HepG2 (cell line): ENCODE measurements around the gene DCAF16. TPM values are rescaled to one million over a fixed set of nuclear protein-coding genes. Genes with fewer than 3 reads are reported as not detected.

ENCODE experiments used
- ATAC-seq: fragments of 200-7000 bp; cut with Tn5 transposase; 3 replicates; pipeline ENCODE4 v1.9.1; 2020; ENCODE audit warnings: mild to moderate bottlenecking, moderate library complexity
- BruUV-seq: library from RNA; stranded (reverse); fragments of 400-500 nt; replicated peaks from 2 replicates; lab custom pipeline; 2021; lab: Mats Ljungman, UMichigan
- CTCF ChIA-PET: fragments of 300-600 bp; formaldehyde crosslinking; extraction: SDS; loops from one replicate; lab custom pipeline; 2021; ENCODE audit warnings: low total read pairs, inconsistent platforms, low intra/inter-chr PET ratio; lab: Yijun Ruan, JAX
- POLR2A ChIA-PET: fragments of 350-600 bp; sonication (Branson Sonifier 250); formaldehyde crosslinking; loops from one replicate; lab custom pipeline; 2020; ENCODE audit warnings: antibody characterized with exemption, inconsistent platforms; lab: Yijun Ruan, JAX
- DNase-seq: peaks from one replicate; pipeline ENCODE4 v3.0.0-alpha.2; 2015; ENCODE audit warnings: low spot score
- FAIRE-seq: peaks from 3 replicates; lab custom pipeline; 2011; peaks lifted over from hg19 to GRCh38; lab: Jason Lieb, UNC
- H2AFZ ChIP-seq: one replicate; pipeline ENCODE4 v1.6.1; 2011; ENCODE audit warnings: low read length, inconsistent platforms
- H3K27ac ChIP-seq: fragments of 300-600 bp; 3 replicates; pipeline ENCODE4 v1.8.0; 2011; ENCODE audit warnings: mixed run types, mild to moderate bottlenecking, mixed read lengths, low read length, inconsistent platforms; ENCODE audit not compliant: insufficient read depth; ENCODE audit errors: extremely low read length
- H3K27me3 ChIP-seq, 2 experiments: fragments of 200-600 bp in 1 of 2; 2 replicates in 1 of 2; 3 replicates in 1 of 2; pipeline versions ENCODE4 v1.6.0 to v1.8.0; 2011; ENCODE audit warnings: low read length in 2 of 2, mild to moderate bottlenecking in 2 of 2, moderate library complexity in 2 of 2, inconsistent platforms in 1 of 2; ENCODE audit not compliant: insufficient read depth in 2 of 2, control insufficient read depth in 1 of 2
- H3K36me3 ChIP-seq, 2 experiments: fragments of 200-600 bp in 1 of 2; replicated peaks in 1 of 2; 2 replicates in 1 of 2; 3 replicates in 1 of 2; pipeline versions ENCODE4 v1.5.1 to v1.8.0; 2011; ENCODE audit warnings: low read length in 2 of 2, inconsistent platforms in 1 of 2; ENCODE audit not compliant: insufficient read depth in 2 of 2, control insufficient read depth in 1 of 2
- H3K4me1 ChIP-seq: 2 replicates; pipeline ENCODE4 v1.5.1; 2012; ENCODE audit warnings: low read length, inconsistent platforms; ENCODE audit not compliant: insufficient read depth
- H3K4me2 ChIP-seq: 2 replicates; pipeline ENCODE4 v1.6.0; 2011; ENCODE audit warnings: low read depth, low read length, inconsistent platforms
- H3K4me3 ChIP-seq, 3 experiments: fragments of 200-600 bp in 1 of 3; sonication (generic), shearing (Covaris generic) in 1 of 3; replicated peaks in 1 of 3; 2 replicates each; pipeline ENCODE4 v1.5.1; 2011 to 2016; ENCODE audit warnings: low read length in 3 of 3, inconsistent platforms in 2 of 3, low read depth in 2 of 3, mild to moderate bottlenecking in 2 of 3, control low read depth in 1 of 3, mixed read lengths in 1 of 3; ENCODE audit not compliant: insufficient read depth in 1 of 3
- H3K79me2 ChIP-seq: one replicate; pipeline ENCODE4 v1.6.1; 2011; ENCODE audit warnings: low read length, inconsistent platforms; ENCODE audit not compliant: insufficient read depth
- H3K9ac ChIP-seq: 2 replicates; pipeline ENCODE4 v1.6.0; 2011; ENCODE audit warnings: mild to moderate bottlenecking, low read depth, low read length, inconsistent platforms; ENCODE audit not compliant: insufficient read depth
- H3K9me3 ChIP-seq: 2 replicates; pipeline ENCODE4 v1.5.1; 2012; ENCODE audit warnings: mild to moderate bottlenecking, low read length
- H4K20me1 ChIP-seq: 2 replicates; pipeline ENCODE4 v1.6.0; 2011; ENCODE audit warnings: inconsistent platforms, mild to moderate bottlenecking, low read length, moderate library complexity; ENCODE audit not compliant: insufficient read depth
- AHDC1 ChIP-seq: sonication (generic); formaldehyde crosslinking; IDR thresholded peaks from 2 replicates; pipeline ENCODE4 v1.5.1; 2020; ENCODE audit warnings: mild to moderate bottlenecking, missing genetic modification reagents, borderline replicate concordance
- CAMTA2 ChIP-seq: sonication (generic); formaldehyde crosslinking; IDR thresholded peaks from 2 replicates; pipeline ENCODE4 v1.4.0; 2020; ENCODE audit warnings: mild to moderate bottlenecking, missing genetic modification reagents, borderline replicate concordance
- MAFK ChIP-seq, 2 experiments: IDR thresholded peaks in 1 of 2; conservative IDR thresholded peaks in 1 of 2; 2 replicates each; pipeline ENCODE4 v1.6.1; 2011; ENCODE audit warnings: improper control_type of control experiment in 2 of 2, low read length in 2 of 2
- MIXL1 ChIP-seq: IDR thresholded peaks from 2 replicates; pipeline ENCODE4 v1.6.1; 2016
- MTA1 ChIP-seq: sonication (generic); formaldehyde crosslinking; IDR thresholded peaks from 2 replicates; pipeline ENCODE4 v1.4.0; 2020; ENCODE audit warnings: missing genetic modification reagents, mild to moderate bottlenecking, borderline replicate concordance
- MYPOP ChIP-seq: sonication (generic); formaldehyde crosslinking; IDR thresholded peaks from 2 replicates; pipeline ENCODE4 v1.8.1; 2023; ENCODE audit warnings: mild to moderate bottlenecking, moderate library complexity, missing genetic modification reagents
- NCOA2 ChIP-seq: sonication (generic); formaldehyde crosslinking; IDR thresholded peaks from 2 replicates; pipeline ENCODE4 v1.8.0; 2022; ENCODE audit warnings: inconsistent platforms
- NPAS2 ChIP-seq: sonication (generic); formaldehyde crosslinking; IDR thresholded peaks from 2 replicates; pipeline ENCODE4 v1.8.0; 2022; ENCODE audit warnings: mild to moderate bottlenecking, missing genetic modification reagents, borderline replicate concordance
- XRCC5 ChIP-seq: fragments of 200-400 bp; formaldehyde crosslinking; optimal IDR thresholded peaks from 2 replicates; pipeline ENCODE3; 2017; ENCODE audit warnings: mild to moderate bottlenecking, low read length
- WGBS: methylation state at CpG from one replicate; pipeline ENCODE4 v1.1.6; 2017; ENCODE audit warnings: low lambda C conversion rate; 5-methylcytosine and 5-hydroxymethylcytosine counted together
- in situ Hi-C: cut with HindIII; loops from 2 replicates; pipeline ENCODE4 v1.10.0; 2017; ENCODE audit warnings: low pct_unique_long_range_greater_than_20kb; ENCODE audit not compliant: extremely low pct_ligation_motif_present
- intact Hi-C: fragments of 100-400 bp; cut with micrococcal nuclease; formaldehyde crosslinking; loops from one replicate; pipeline ENCODE4 v1.10.0; 2022; ENCODE audit not compliant: unreplicated experiment
- polyA plus RNA-seq, 8 experiments: library from polyadenylated mRNA; depleted of rRNA in 3 of 8; stranded (reverse) in 7 of 8; unstranded in 1 of 8; fragments of >200 nt; fragmentation: Illumina TruSeq in 4 of 8; extraction: Trizol in 4 of 8; gene quantifications; 2 replicates each; pipeline versions ENCODE4 v1.2.1 to v1.2.3, GENCODE V29; 2011 to 2016; ENCODE audit warnings: low read depth in 4 of 8, missing spikeins in 1 of 8, mixed read lengths in 1 of 8; ENCODE audit not compliant: insufficient read depth in 1 of 8
- total RNA-seq, 5 experiments: library from RNA; depleted of rRNA; stranded (reverse); fragments of >200 nt; fragmentation: Illumina TruSeq; extraction: Trizol; gene quantifications; 2 replicates each; pipeline ENCODE4 v1.2.3, GENCODE V29; 2016; ENCODE audit warnings: low read depth in 1 of 5

Gene DCAF16
- total and polyA plus RNA-seq, 2 of the 13 experiments (the other 11 are each of a cell fraction or from before 2014, with no cell fraction given), result 37.5 to 41.9 TPM

GRCh38 chr4:17770845-17771244, 39.7 kb downstream of the DCAF16 start:
- TF ChIP-seq MIXL1 (CRISPR knock-in tag) (no peak), NCOA2 (CRISPR knock-in tag) (no peak), CAMTA2 (CRISPR knock-in tag) (no peak), XRCC5 (no peak), MYPOP (CRISPR knock-in tag) (no peak), NPAS2 (CRISPR knock-in tag) (no peak), MAFK (conservative IDR thresholded peaks at IDR 0.05 in 1 of 2, IDR thresholded peaks at IDR 0.05 in 1 of 2; ENCODE audit: low read length in 2 of 2) (no peak), MTA1 (CRISPR knock-in tag) (no peak), AHDC1 (CRISPR knock-in tag) (no peak)
- no TSS peak for BruUV-seq
- Histone ChIP-seq H3K79me2 (no peaks in the 10 kb centered on the region), H3K36me3 (no peaks in the 10 kb centered on the region), H3K4me2 (no peak overlapping the region), H3K4me3 (no peak overlapping the region), H3K9ac (no peak overlapping the region), H3K27me3 (no peaks in the 10 kb centered on the region; a peak in 1 of 5 replicates), H3K27ac (no peak overlapping the region), H4K20me1 (no peaks in the 10 kb centered on the region), H3K4me1 (peaks cover 12% of the 10 kb centered on the region; the same call in 1 of the 2 replicates), H3K9me3 (no peaks in the 10 kb centered on the region), H2AFZ (no peak overlapping the region)
- 10% methylated on average over 4 of the region's 4 CpGs for WGBS
- ChIA-PET CTCF (no interaction called here), POLR2A (no interaction called here)
- FAIRE-seq (no peak), ATAC-seq (no peak), DNase-seq (no peak)
- in situ Hi-C loops, result no loop called here
- intact Hi-C loops, result no loop called here
